C4-2B (cell line): ENCODE data around the gene POLR1D.

ENCODE experiments used
- CTCF ChIP-seq: fragments of 450-650 bp; conservative IDR thresholded peaks from 2 replicates; pipeline ENCODE4 v1.5.1; 2017; ENCODE audit warnings: mild to moderate bottlenecking
- ZFX ChIP-seq: fragments of 450-650 bp; IDR thresholded peaks from 2 replicates; pipeline ENCODE4 v1.6.1; 2017

GRCh38 chr13:27665761-27666160 is 44.1 kb downstream of the POLR1D start:
- TF ChIP-seq CTCF: no peak
- no peak for TF ChIP-seq ZFX
